HG03159 (cell line): Measurements from ENCODE around the gene RTEL1.

Experiments
- ATAC-seq: cut with Tn5 transposase; IDR thresholded peaks from one replicate; pipeline ENCODE4 v1.9.1; 2021; ENCODE audit warnings: mild to moderate bottlenecking, moderate library complexity; ENCODE audit not compliant: unreplicated experiment

RTEL1 gene

GRCh38 chr20:63739130-63740069 is 81.3 kb downstream of the RTEL1 start, which contains the start of gene SLC2A4RG:
Gene SLC2A4RG (plus strand): TSS chr20:63739776. CDS start chr20:63739913, 137 bp downstream.
- ATAC-seq: peak; percentile 36

- ATAC-seq: no peak
These were observed 82.0 kb downstream of the RTEL1 start for GRCh38 chr20:63740070-63740626.

- ATAC-seq: no peak
These were observed 82.7 kb downstream of the RTEL1 start for GRCh38 chr20:63740627-63741353.

- ATAC-seq: no peak
These were observed 83.2 kb downstream of the RTEL1 start for GRCh38 chr20:63741354-63741675.

- ATAC-seq: no peak
These were observed 83.7 kb downstream of the RTEL1 start for GRCh38 chr20:63741676-63742380.

GRCh38 chr20:63742381-63743024 is 84.4 kb downstream of the RTEL1 start:
- no peak for ATAC-seq

- no peak for ATAC-seq
These were observed 85.3 kb downstream of the RTEL1 start for GRCh38 chr20:63743210-63743970.

GRCh38 chr20:63744158-63744557 is 86.0 kb downstream of the RTEL1 start:
- no peak for ATAC-seq

- ATAC-seq: no peak
These were observed 86.7 kb downstream of the RTEL1 start for GRCh38 chr20:63744574-63745423.

- ATAC-seq: no peak
These were observed 87.3 kb downstream of the RTEL1 start for GRCh38 chr20:63745424-63745805.
